ENCODE data around the gene ARF3.
A peak's percentile ranks its signal among the peaks of the same experiment; 100 is the strongest.

ARF3 gene

GRCh38 chr12:48957141-48958048 lies at the start of gene ARF3:
Gene ARF3, minus strand, starts transcription at chr12:48957487. Its CDS starts 16,392 bp downstream, at chr12:48941095.
- intact Hi-C loops (cut with DNase I; ENCODE audit: low total_unique reads): no loop called here
- Histone ChIP-seq H3K27ac (peak within 1 kb of the TSS; percentile 82 to 86), H3K27me3 (peaks cover 0 to 3% of the 10 kb centered on the region in 2 donors), H3K36me3 (peaks cover 0 to 9% (median 0%) of the 10 kb centered on the region in 3 donors), H3K4me3 (peak within 1 kb of the TSS; percentile 83 to 100), H3K4me1 (peaks cover 0 to 19% (median 11%) of the 10 kb centered on the region in 4 donors), H3K9me3 (no peaks in the 10 kb centered on the region)
- peak; percentile 91 to 96 for DNase-seq
- no peak for TF ChIP-seq CTCF (IDR thresholded peaks at IDR 0.05)

- intact Hi-C loops (cut with DNase I; ENCODE audit: low total_unique reads): no loop called here
- Histone ChIP-seq H3K9me3 (no peaks in the 10 kb centered on the region), H3K27me3 (peaks cover 0 to 70% of the 10 kb centered on the region in 2 donors), H3K4me3 (no peak overlapping the region), H3K4me1 (peaks cover 8 to 48% (median 33%) of the 10 kb centered on the region in 4 donors), H3K27ac (no peak overlapping the region), H3K36me3 (peaks cover 42 to 53% (median 46%) of the 10 kb centered on the region in 3 donors)
- no peak for DNase-seq
- no peak for TF ChIP-seq CTCF (IDR thresholded peaks at IDR 0.05)
Measured at GRCh38 chr12:49000346-49000745, 43.1 kb upstream of the ARF3 start.

- no peak for TF ChIP-seq CTCF (IDR thresholded peaks at IDR 0.05)
- Histone ChIP-seq H3K9me3 (no peaks in the 10 kb centered on the region), H3K27ac (no peak within 1 kb of the TSS), H3K36me3 (peaks cover 34 to 45% (median 38%) of the 10 kb centered on the region in 3 donors), H3K4me1 (peaks cover 8 to 55% (median 41%) of the 10 kb centered on the region in 4 donors), H3K4me3 (peak within 1 kb of the TSS; percentile 37 to 52), H3K27me3 (peaks cover 0 to 73% of the 10 kb centered on the region in 2 donors)
- intact Hi-C loops (cut with DNase I; ENCODE audit: low total_unique reads): no loop called here
- DNase-seq: no peak
Measured at GRCh38 chr12:48999371-49000131, 42.3 kb upstream of the ARF3 start, which contains the start of gene DDN. Gene DDN, minus strand, starts transcription at chr12:48999375. Its CDS starts 88 bp downstream, at chr12:48999287.

- no peak for DNase-seq
- peaks cover 8 to 57% (median 41%) of the 10 kb centered on the region in 4 donors for H3K4me1 ChIP-seq
- intact Hi-C loops (cut with DNase I; ENCODE audit: low total_unique reads): no loop called here
Measured at GRCh38 chr12:48998497-48999353, 41.4 kb upstream of the ARF3 start.

More at GRCh38 chr12:48998497-48999353, 41.4 kb upstream of the ARF3 start:
- H3K36me3 ChIP-seq: peaks cover 26 to 37% (median 30%) of the 10 kb centered on the region in 3 donors
- peaks cover 0 to 73% of the 10 kb centered on the region in 2 donors for H3K27me3 ChIP-seq
- H3K9me3 ChIP-seq: no peaks in the 10 kb centered on the region
- H3K27ac ChIP-seq: no peak overlapping the region
- peak overlapping the region; percentile 37 to 52 for H3K4me3 ChIP-seq
- no peak for TF ChIP-seq CTCF (IDR thresholded peaks at IDR 0.05)

Measured in tibial artery (tissue), 4 donors.